OCI-LY3 (cell line): Measurements from ENCODE around the gene RBFA.

Source experiments
- H2AFZ ChIP-seq: fragments of 200-600, 300-600 bp; shearing (Covaris generic); 2 replicates; pipeline ENCODE4 v1.6.0; 2014; ENCODE audit warnings: antibody characterized with exemption, low read depth, low read length
- H3K27ac ChIP-seq: fragments of 200-600, 300-600 bp; sonication (generic); 2 replicates; pipeline ENCODE4 v1.5.1; 2014; ENCODE audit warnings: mild to moderate bottlenecking, low read length, moderate library complexity, mixed read lengths
- H3K27me3 ChIP-seq: fragments of 200-600, 300-600 bp; sonication (generic); 2 replicates; pipeline ENCODE4 v1.6.1; 2014; ENCODE audit warnings: low read depth, low read length, mixed read lengths
- H3K36me3 ChIP-seq: fragments of 200-600, 300-600 bp; sonication (generic); replicated peaks from 2 replicates; pipeline ENCODE3; 2014; ENCODE audit warnings: low read depth, low read length, mixed read lengths
- H3K4me1 ChIP-seq: fragments of 300-600, 200-600 bp; sonication (generic); 2 replicates; pipeline ENCODE4 v1.6.1; 2014; ENCODE audit warnings: low read length, mixed read lengths
- H3K4me2 ChIP-seq: fragments of 200-600, 300-600 bp; sonication (generic); 2 replicates; pipeline ENCODE4 v1.6.1; 2014; ENCODE audit warnings: low read length, mixed read lengths
- H3K4me3 ChIP-seq: fragments of 300-600, 200-600 bp; sonication (generic); 2 replicates; pipeline ENCODE4 v1.5.1; 2014; ENCODE audit warnings: antibody characterized with exemption, mild to moderate bottlenecking, low read length, moderate library complexity
- H3K79me2 ChIP-seq: fragments of 300-600, 200-600 bp; shearing (Covaris generic); 2 replicates; pipeline ENCODE4 v1.6.1; 2014; ENCODE audit warnings: mild to moderate bottlenecking, low read length, mixed read lengths
- H3K9ac ChIP-seq: fragments of 300-600, 200-600 bp; shearing (Covaris generic); 2 replicates; pipeline ENCODE4 v1.6.0; 2014; ENCODE audit warnings: mild to moderate bottlenecking, low read length, moderate library complexity
- H3K9me3 ChIP-seq: fragments of 200-600, 300-600 bp; shearing (Covaris generic); 2 replicates; pipeline ENCODE4 v1.6.1; 2014; ENCODE audit warnings: low read length, mixed read lengths; ENCODE audit not compliant: insufficient read depth
- H4K20me1 ChIP-seq: fragments of 200-600, 300-600 bp; sonication (generic); 2 replicates; pipeline ENCODE4 v1.6.1; 2016; ENCODE audit warnings: low read length, mixed read lengths; ENCODE audit not compliant: insufficient read depth
- CTCF ChIP-seq: fragments of 200-600, 300-600 bp; sonication (generic); IDR thresholded peaks from 2 replicates; pipeline ENCODE4 v1.5.1; 2014; ENCODE audit warnings: antibody characterized with exemption, low read length, low read depth
- EZH2phosphoT487 ChIP-seq: fragments of 200-600 bp; shearing (Covaris generic); IDR thresholded peaks from 2 replicates; pipeline ENCODE4 v1.6.1; 2018; ENCODE audit warnings: antibody characterized with exemption, mixed run types, low read depth

RBFA gene

GRCh38 chr18:80033181-80034067 is 810 bp upstream of the RBFA start:
- Histone ChIP-seq H2AFZ (peak overlapping the region; percentile 68), H3K4me3 (peak overlapping the region; percentile 80), H3K9me3 (0 out of 2 replicates have a peak, but pooled peaks cover 2% of the 10 kb centered on the region), H3K4me1 (peaks cover 17% of the 10 kb centered on the region), H4K20me1 (no peaks in the 10 kb centered on the region), H3K9ac (peak overlapping the region; percentile 74), H3K27me3 (no peaks in the 10 kb centered on the region), H3K4me2 (peak overlapping the region; percentile 82), H3K36me3 (peaks cover 12% of the 10 kb centered on the region), H3K27ac (peak overlapping the region; percentile 22), H3K79me2 (peaks cover 28% of the 10 kb centered on the region)
- TF ChIP-seq EZH2phosphoT487, result no peak
- TF ChIP-seq CTCF, result no peak

- no peaks in the 10 kb centered on the region for H3K9me3 ChIP-seq
- no peaks in the 10 kb centered on the region for H4K20me1 ChIP-seq
- peak overlapping the region; percentile 75 for H3K4me2 ChIP-seq
- peaks cover 28% of the 10 kb centered on the region for H3K79me2 ChIP-seq
- peak overlapping the region; percentile 81 for H3K4me3 ChIP-seq
- H2AFZ ChIP-seq, result peak overlapping the region; percentile 79
- TF ChIP-seq CTCF (no peak), EZH2phosphoT487 (no peak)
- peak overlapping the region; percentile 79 for H3K9ac ChIP-seq
- peaks cover 17% of the 10 kb centered on the region for H3K4me1 ChIP-seq
- H3K27me3 ChIP-seq, result no peaks in the 10 kb centered on the region
- H3K27ac ChIP-seq, result peak overlapping the region; percentile 25; the same call in 1 of the 2 replicates
- peaks cover 22% of the 10 kb centered on the region for H3K36me3 ChIP-seq
These were observed 695 bp downstream of the RBFA start for GRCh38 chr18:80034852-80035406.

- TF ChIP-seq EZH2phosphoT487 (no peak), CTCF (no peak)
- Histone ChIP-seq H3K4me3 (no peak overlapping the region), H3K27me3 (no peaks in the 10 kb centered on the region), H3K4me1 (peaks cover 17% of the 10 kb centered on the region), H3K9ac (no peak overlapping the region), H4K20me1 (no peaks in the 10 kb centered on the region), H3K79me2 (peaks cover 28% of the 10 kb centered on the region), H3K36me3 (peaks cover 25% of the 10 kb centered on the region), H2AFZ (no peak overlapping the region), H3K4me2 (no peak overlapping the region), H3K27ac (no peak overlapping the region), H3K9me3 (no peaks in the 10 kb centered on the region)
These were observed 1.8 kb downstream of the RBFA start for GRCh38 chr18:80035997-80036396.

GRCh38 chr18:80037300-80037699 is 3.1 kb downstream of the RBFA start:
- Histone ChIP-seq H3K4me2 (no peak overlapping the region), H3K79me2 (peaks cover 28% of the 10 kb centered on the region), H3K27me3 (no peaks in the 10 kb centered on the region), H3K36me3 (peaks cover 30% of the 10 kb centered on the region), H3K9ac (no peak overlapping the region), H3K27ac (no peak overlapping the region), H3K4me3 (no peak overlapping the region), H4K20me1 (no peaks in the 10 kb centered on the region), H3K9me3 (no peaks in the 10 kb centered on the region), H3K4me1 (peaks cover 17% of the 10 kb centered on the region), H2AFZ (no peak overlapping the region)
- TF ChIP-seq CTCF (no peak), EZH2phosphoT487 (no peak)
